ENCODE data around the gene HOXB1.
A peak's percentile ranks its signal among the peaks of the same experiment; 100 is the strongest.

Gene HOXB1

DNA sequence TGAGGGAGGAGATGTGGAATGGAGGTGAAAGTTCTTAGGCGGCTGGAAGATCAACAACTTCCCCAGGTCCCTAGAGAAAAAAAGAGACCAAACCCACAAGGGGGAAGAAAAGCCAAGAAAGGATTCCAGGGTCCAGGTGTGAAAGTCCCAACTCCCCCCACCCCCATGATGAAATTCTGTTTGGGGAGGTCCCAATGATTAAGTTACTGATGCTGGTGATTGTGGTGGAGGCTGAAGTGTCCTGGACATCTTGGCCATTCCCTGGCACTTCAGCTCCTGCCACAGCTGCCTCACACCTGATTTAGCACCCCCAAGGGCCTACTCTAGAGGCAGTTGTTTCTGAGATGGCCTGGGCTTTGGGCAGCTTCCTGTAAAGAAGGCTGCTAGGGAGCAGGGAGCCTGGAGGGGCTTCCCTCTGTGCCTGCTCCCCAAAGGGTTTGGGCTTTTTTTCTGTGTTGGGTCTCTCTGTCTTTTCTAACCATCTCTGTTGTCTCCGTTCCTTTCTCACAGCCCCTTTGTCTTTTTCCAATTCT, 34.3 kb upstream of the HOXB1 start:
- TF ChIP-seq, protein P1, sequence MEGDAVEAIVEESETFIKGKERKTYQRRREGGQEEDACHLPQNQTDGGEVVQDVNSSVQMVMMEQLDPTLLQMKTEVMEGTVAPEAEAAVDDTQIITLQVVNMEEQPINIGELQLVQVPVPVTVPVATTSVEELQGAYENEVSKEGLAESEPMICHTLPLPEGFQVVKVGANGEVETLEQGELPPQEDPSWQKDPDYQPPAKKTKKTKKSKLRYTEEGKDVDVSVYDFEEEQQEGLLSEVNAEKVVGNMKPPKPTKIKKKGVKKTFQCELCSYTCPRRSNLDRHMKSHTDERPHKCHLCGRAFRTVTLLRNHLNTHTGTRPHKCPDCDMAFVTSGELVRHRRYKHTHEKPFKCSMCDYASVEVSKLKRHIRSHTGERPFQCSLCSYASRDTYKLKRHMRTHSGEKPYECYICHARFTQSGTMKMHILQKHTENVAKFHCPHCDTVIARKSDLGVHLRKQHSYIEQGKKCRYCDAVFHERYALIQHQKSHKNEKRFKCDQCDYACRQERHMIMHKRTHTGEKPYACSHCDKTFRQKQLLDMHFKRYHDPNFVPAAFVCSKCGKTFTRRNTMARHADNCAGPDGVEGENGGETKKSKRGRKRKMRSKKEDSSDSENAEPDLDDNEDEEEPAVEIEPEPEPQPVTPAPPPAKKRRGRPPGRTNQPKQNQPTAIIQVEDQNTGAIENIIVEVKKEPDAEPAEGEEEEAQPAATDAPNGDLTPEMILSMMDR (IDR thresholded peaks at IDR 0.05; ENCODE audit: unreplicated experiment in 3 of 3) = no peak
- Mint-ChIP-seq H3K4me3 (peak overlapping the region in 1 of 3 experiments; percentile 81), H3K9me3 (no peaks in the 10 kb centered on the region), H3K27me3 (ENCODE audit: low read depth) (peaks cover 10% of the 10 kb centered on the region), H3K27ac (no peak overlapping the region), H3K36me3 (ENCODE audit: low read depth) (no peaks in the 10 kb centered on the region), H3K4me1 (peaks cover 38% of the 10 kb centered on the region)

DNA sequence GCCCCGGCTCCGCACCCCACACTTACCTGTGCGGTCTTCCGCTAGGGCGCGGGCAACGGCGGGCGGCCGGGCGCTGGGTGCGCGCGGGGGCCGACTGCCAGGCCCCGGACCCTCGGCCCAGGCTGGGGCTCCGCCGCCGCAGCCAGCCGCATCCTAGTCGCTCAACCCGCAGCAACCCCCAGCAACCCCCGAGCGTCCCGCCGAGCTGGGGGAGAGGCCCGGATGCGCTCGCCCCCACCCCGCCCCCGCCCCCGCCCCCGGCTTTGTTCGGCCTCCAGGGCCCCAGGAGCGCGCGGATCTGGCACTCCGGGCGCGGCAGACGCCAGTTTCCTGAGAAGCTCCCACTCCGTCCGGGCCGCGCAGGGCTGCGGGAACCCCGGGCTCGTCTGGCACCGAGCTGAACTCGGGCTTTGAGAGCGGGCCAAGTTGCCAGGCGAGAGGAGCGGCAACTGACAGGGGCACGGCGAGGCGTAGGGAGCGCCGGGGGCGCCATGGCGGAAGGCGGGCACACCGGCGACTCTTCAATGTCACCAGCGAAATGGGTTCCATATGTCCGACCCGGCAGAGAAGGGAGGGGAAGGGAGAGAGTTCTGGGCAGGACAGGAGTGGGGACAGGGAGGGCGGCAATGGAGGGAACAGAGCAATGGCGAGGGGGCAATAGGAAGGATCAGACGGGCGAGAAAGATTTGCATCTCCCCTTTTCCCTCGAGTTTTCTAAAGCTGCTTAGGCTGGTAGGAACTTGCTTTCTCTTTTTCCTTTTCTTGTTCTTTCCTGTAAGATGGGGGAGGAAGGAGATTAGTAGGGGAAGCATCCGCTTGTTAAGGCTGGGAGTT, 33.6 kb upstream of the HOXB1 start:
- Mint-ChIP-seq H3K9me3 (no peaks in the 10 kb centered on the region), H3K27ac (peak overlapping the region in 1 of 3 experiments; percentile 100), H3K4me3 (peak overlapping the region in 1 of 3 experiments; percentile 81), H3K36me3 (ENCODE audit: low read depth) (no peaks in the 10 kb centered on the region), H3K4me1 (peaks cover 45% of the 10 kb centered on the region), H3K27me3 (ENCODE audit: low read depth) (peaks cover 12% of the 10 kb centered on the region)
- TF ChIP-seq, protein P1 (IDR thresholded peaks at IDR 0.05; ENCODE audit: unreplicated experiment in 3 of 3) = no peak

DNA sequence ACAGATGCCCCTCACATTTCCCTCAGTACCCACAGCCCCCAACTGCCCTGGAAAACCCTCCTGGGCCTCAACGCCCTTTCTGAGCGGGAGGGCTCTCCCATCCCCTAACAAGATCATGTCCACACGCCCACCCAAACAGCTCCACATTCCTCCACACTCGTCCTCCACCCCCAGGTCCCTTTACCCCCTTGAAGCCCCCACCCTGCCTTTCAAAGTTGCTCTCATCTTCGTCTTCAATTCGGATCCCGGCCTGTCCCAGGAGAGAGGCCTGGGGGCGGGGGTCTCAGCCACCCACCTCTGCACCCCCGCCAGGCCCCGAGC, 33.0 kb upstream of the HOXB1 start:
- Mint-ChIP-seq H3K4me1 (peaks cover 50% of the 10 kb centered on the region), H3K4me3 (peak overlapping the region; percentile 76 to 82 (median 82)), H3K27me3 (ENCODE audit: low read depth) (peaks cover 16% of the 10 kb centered on the region), H3K36me3 (ENCODE audit: low read depth) (no peaks in the 10 kb centered on the region), H3K9me3 (no peaks in the 10 kb centered on the region), H3K27ac (peak overlapping the region; percentile 88 to 100 (median 99))
- TF ChIP-seq, protein P1 (IDR thresholded peaks at IDR 0.05; ENCODE audit: unreplicated experiment in 3 of 3) = no peak

DNA sequence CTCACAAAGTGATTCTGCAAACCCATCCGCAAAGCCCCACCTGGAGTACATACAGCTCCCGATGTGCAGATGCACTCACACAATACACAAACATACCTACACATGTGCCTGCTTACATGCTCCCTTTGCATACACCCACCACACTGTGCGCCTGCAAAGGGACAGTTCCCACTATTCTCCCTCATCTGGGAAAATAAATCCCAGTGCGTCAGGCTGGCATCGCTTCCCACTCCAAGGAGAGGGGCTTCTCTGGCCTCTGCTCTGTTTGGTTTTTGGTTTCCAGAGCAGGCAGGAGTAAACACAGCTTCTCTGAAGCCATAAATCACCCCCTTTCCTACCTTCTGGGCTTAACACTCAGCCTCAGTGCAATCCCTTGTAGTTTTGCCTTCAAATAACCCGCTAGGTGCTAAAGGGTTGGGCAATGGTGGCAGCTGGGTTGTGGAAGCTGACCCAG, 32.6 kb upstream of the HOXB1 start:
- TF ChIP-seq, protein P1 (IDR thresholded peaks at IDR 0.05; ENCODE audit: unreplicated experiment in 3 of 3) = no peak
- Mint-ChIP-seq H3K9me3 (no peaks in the 10 kb centered on the region), H3K27ac (peak overlapping the region; percentile 88 to 100 (median 99)), H3K36me3 (ENCODE audit: low read depth) (no peaks in the 10 kb centered on the region), H3K27me3 (ENCODE audit: low read depth) (peaks cover 17% of the 10 kb centered on the region), H3K4me3 (peak overlapping the region; percentile 76 to 82 (median 82)), H3K4me1 (peaks cover 54% of the 10 kb centered on the region)

DNA sequence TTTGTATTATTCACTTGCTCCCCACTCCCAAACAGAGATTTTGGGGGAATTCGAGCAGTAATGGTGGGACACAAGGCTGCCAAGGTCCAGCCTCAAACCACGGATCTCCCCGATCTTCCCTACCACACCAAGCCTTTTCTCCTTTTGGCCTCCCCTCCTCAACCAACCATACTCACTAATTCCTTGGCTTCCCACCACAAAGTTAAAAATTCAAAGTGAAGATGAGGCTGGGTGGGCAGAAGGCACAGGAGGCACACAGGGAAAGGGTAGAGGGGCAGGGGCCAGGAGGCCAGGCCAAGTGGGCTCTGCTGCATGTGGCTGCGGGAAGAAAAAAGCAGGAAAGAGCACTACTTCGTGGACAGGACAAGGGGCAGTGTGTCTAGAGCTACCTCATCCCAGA, 32.1 kb upstream of the HOXB1 start:
- TF ChIP-seq, protein P1 (IDR thresholded peaks at IDR 0.05; ENCODE audit: unreplicated experiment in 3 of 3) = no peak
- no peaks in the 10 kb centered on the region for H3K9me3 Mint-ChIP-seq
- peaks cover 19% of the 10 kb centered on the region for H3K27me3 Mint-ChIP-seq (ENCODE audit: low read depth)
- peaks cover 59% of the 10 kb centered on the region for H3K4me1 Mint-ChIP-seq
- H3K36me3 Mint-ChIP-seq (ENCODE audit: low read depth) = no peaks in the 10 kb centered on the region
- H3K4me3 Mint-ChIP-seq = peak overlapping the region; percentile 76 to 82 (median 82)
- H3K27ac Mint-ChIP-seq = peak overlapping the region; percentile 88 to 100 (median 99)
